ENCODE results near the gene SUCLG1.

The SUCLG1 gene

DNA sequence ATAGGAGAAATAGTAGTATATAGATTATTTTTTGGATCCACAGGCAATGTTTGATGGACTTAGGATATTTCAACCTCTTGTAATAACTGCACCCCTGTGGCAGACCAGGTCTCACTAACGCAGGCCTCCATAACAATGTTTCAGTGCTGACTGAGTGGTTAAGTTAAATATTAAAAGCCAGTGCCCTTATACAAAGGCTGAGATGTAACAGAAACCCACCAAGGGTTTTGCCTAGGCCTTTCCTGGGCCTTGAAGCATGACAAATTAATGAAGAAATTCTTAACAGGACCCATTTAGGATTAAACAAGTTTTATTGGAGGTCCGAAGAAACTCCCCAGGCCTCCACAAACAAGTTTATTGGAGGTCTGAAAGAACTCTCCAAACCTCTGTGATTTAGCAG, 1.6 kb upstream of the SUCLG1 start:
- no peak for DNase-seq

- no peak for DNase-seq
Measured at GRCh38 chr2:84459944-84460429, 907 bp upstream of the SUCLG1 start.

- peak; percentile 23 for DNase-seq
Measured at GRCh38 chr2:84458551-84459017, 496 bp downstream of the SUCLG1 start.

DNA sequence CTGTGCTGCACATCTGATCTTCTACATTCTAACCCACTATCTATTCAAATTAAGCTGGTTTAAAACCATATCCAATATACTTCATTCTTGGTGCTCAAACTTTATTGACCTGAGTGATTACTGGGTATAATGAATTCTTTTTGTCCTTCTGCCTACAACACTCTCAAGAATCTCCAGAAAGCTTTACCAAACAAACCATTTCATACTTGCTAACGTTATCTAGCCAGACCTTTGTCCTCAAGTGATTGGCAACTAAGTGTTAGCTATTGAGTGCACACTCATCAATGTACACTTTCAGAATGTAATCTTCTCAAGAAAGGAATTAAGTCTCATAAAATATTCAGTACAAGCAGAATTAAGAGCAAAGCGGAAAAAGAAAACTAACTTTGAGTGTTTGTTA, 1.4 kb downstream of the SUCLG1 start:
- no peak for DNase-seq

GRCh38 chr2:84456156-84456555, 2.9 kb downstream of the SUCLG1 start:
- DNase-seq: no peak

DNA sequence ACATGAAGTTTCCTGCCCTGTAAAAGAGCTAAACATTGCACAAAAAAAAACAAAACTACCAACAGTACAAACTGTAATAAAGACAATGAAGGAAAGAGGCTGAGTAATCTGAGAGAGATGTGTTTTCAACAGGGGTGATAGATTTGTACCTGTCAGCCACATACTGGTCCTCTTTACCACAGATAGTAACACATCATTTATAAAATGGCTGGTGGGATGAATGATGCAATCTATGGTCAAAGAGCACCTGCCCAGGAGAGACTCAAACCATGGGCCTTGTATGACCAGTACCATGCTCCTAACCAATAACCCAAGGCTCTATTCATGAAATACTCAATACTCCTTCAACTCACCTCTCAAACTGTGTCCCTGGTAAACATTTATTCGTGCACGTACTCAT, 4.5 kb downstream of the SUCLG1 start:
- DNase-seq: no peak

DNA sequence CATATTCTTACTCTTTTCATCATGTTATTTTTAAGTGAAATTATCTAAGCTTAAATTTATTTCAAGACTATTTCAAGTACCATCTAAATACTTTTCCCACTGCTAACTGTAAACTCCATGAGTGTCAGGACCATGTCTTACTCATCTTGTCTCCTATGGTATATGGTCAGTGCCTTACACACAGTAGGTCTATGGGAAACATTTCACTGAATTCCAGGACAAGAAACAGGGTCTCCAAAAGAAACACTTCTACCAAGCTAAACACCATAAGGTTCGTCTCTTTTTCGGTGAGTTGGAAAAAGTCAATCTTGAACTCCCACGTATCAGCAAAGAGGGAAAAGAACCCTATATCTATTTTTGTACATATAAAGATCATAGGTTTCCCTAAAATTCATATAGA, 6.5 kb downstream of the SUCLG1 start:
- no peak for DNase-seq

DNA sequence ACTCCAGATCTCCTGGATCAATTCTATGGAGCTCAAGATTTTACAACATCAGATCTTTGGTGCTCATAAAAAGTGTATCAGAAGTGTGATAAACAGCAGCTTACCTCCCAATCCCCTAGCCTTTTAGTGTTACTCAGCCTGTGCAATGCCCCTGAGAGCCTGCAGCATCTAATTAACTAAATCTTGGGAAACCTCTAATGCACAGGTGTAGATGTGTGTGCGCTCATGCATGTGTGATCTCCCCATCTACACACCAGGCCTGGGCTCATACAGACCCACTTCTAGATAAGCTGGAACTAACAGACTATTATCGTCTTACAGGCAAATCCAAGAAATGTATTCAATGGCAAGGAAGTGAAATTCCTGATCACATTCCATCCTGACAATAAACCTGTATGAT, 7.5 kb downstream of the SUCLG1 start:
- DNase-seq: no peak

- DNase-seq: no peak
Measured at GRCh38 chr2:84450288-84451227, 8.5 kb downstream of the SUCLG1 start.

DNA sequence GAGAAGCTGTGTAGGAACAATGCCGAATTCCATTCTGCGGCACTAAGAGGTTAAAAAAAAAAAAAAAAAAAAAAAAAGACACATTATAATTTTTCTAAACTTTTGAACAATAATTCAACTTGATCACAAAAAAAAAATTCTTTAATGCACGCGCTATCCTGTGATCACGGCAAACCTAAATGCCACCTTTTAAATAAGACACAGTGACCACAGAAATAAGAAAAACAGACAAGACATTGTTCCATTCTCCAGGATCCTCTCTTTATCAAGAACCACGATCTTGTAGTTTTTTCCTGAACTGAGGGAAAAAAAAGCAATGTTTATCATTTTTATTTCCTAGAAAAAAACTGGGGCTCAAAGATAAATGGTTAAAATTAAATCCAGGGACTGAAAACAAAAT, 9.4 kb downstream of the SUCLG1 start:
- no peak for DNase-seq

- DNase-seq: no peak
Measured at GRCh38 chr2:84449055-84449454, 10.0 kb downstream of the SUCLG1 start.

DNA sequence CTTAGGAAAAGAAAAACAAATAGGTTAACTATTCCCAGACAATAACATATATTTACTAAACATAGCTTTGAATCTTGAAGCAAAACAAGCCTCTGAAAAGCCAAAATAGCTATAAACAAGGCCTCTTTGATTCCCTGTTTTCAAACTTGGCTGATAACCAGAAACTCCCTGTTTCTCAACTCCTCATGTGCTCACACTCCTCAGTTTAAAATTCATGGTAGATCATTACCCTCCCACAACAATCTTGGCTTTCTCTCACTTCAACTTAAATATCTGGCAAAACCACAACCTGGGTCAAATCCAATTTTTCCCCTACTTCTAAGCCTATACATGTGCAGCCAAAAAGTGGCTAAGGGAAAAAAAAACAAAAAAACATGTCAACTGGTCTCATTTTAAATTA, 15.6 kb downstream of the SUCLG1 start:
- no peak for DNase-seq

GRCh38 chr2:84442888-84443287, 16.2 kb downstream of the SUCLG1 start:
- DNase-seq: no peak

GRCh38 chr2:84441505-84441904, 17.6 kb downstream of the SUCLG1 start:
- no peak for DNase-seq

DNA sequence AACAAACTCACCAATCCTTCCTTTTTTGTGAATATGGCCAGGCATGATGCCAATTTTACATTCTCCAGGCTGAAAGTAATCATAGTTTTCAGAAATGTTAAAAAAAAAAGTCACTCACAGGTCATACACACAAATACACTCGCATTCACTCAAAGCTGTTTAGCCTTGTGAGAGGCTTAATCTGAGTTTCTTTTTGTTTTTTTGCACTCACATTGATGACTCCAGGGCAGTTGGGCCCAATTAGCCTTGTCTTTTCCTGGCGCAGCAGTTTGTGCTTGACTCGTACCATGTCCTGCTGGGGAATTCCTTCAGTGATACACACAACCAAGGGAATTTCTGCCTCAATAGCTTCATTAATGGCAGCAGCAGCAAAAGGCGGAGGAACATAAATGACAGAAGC, 18.0 kb downstream of the SUCLG1 start:
- no peak for DNase-seq

- DNase-seq: no peak
Measured at GRCh38 chr2:84435345-84436025, 23.6 kb downstream of the SUCLG1 start.

- DNase-seq: no peak
Measured at GRCh38 chr2:84429328-84429727, 29.8 kb downstream of the SUCLG1 start.

DNA sequence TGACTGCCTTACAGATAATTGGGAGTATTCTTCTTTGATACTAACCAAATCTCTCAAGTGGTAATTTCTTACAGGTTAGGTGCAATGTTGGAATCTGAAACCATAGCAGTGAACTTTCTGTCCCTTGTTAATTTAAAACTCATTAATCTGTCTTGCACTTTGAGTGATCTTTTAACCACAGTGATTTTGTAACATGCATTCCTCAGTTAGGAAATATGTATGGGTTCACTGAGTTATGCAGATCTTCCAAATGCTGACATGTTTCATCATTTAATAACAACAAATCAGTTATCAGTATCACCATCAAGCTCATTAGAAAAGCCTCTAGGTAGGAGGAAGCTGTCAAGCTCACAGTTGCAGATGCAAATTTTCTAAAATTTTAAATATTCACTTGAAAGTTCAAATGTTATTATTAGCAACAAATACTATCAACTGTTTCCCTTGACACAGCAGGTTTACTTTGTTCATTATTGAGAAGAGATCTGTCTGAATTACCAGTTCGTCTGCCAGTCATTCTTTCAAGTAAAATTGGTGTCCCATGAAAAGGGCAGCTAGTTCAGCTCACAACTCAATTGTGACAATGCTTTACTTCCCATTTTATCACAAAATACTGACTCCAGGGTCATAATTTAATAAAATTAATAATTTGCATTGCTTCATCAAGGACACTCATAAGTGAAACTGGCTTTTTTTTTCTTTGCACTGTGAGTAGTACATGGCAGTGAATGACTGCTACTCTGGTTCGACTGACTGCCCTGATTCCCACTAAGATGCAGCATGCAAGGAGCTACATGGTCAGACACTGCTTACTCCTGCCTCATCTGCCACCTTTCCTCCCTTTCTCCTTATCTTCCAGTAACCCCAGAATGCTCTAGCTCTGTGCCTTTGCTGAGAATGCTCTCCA, 31.6 kb downstream of the SUCLG1 start:
- no peak for DNase-seq

GRCh38 chr2:84425310-84425709, 33.8 kb downstream of the SUCLG1 start:
- DNase-seq: no peak

- no peak for DNase-seq
Measured at GRCh38 chr2:84424152-84424551, 34.9 kb downstream of the SUCLG1 start.

DNA sequence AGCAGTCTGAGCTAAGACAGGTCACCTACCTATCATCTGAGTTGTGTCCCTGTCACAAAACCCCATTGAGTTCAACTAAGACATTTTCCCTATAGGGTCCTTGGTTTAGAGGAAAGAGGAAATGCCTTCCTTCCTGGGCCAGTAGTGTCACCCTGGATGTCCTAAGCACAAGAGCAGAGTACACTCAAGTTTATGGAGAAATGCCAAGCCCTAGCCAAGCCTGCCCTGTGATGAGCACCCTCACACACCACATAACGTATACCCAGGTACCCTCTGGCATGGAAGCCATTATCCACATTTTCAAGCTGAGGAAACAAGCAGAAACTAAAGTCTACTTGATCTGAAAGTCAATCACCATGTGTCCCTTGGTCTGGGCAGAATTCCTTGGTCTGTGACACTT, 37.3 kb downstream of the SUCLG1 start:
- no peak for DNase-seq

DNA sequence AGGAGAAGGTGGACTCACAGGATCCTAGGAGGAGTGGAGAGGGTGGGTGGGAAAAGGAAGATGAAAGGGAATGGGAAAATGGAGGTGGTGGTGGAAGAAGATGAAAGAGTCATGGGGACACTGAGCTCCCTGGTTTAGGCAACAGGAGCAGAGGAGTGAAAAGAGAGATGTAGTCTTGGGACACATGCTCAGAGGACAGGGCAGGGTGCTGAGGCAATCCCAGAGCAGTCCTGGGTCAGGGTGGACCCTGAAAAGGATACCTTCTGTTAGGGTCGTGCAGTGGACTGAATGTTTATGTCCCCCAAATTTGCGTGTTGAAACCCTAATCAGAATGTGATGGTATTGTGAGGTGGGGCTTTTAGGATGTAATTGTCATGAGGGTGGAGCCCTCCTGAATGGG, 37.9 kb downstream of the SUCLG1 start:
- DNase-seq: no peak
